Measurements from ENCODE around the gene SNCG.
"Not testable (repeated sequence)": the region's sequence is repeated elsewhere in the genome, so short reads cannot be mapped to it uniquely, and the experiment has no call there.

The SNCG gene

DNA sequence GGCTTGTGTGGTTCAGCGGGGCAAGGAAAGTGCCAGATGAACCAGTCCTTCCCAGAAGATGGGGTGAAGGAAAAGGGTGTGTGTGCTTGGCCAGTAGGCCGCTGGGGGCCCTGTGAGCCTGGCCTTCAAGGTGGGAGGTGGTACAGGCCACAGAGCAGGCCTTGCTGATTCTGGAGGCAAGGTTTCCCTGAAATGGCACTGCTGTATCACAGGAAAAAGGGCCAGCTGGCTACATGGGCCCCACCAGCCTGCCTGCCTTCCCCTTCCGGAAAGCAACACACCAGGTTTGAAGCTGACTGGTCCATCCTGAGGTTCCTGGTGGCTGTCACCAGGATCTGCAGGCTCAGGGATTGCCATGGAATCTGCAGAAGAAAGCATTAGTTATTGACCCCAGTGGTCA lies 13.5 kb upstream of the SNCG start:
- DNase-seq (ENCODE audit: low read depth in 1 of 2, low spot score in 1 of 2): no peak

DNA sequence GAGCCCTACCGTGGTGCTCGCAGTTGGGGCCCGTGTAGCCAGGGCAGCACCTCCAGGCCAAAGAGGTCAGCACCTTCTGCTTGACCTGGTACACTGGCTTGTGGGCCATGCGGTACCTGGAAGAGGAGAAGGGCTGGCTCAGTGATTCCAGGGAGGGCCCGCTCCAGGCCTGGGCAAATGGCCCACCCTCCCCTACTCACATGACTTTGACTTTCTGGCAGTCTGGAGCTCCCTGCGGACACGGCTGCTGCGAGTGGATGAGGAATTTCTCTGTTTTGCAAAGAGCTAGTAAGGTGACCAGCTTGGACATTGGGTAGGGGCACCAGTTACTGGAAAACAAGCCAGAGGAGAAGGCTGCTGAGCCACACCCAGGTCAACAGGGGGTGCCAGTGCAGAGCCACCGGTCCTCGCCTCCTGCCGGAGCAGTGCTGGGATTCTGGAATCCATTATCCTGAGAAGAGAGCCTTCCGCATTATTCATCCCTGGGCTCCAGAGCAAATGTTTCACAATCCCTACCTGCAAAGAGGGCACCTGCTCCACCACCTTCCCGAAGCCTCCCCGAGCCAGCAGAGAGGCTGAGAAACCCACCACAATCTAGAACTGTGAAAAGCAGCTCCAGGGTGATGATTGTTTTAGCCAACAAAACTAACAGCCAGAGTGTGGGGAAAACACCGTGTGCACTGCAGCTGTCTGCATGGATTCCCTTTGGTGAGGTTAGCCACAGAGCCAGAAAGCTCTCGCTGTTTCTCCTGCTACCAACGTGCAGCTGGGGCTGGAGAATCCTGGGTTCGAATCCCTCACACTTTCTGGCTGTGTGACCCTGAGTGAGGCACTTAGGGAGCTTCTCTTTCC lies 12.8 kb upstream of the SNCG start:
- DNase-seq (ENCODE audit: low read depth in 1 of 2, low spot score in 1 of 2): no peak

DNA sequence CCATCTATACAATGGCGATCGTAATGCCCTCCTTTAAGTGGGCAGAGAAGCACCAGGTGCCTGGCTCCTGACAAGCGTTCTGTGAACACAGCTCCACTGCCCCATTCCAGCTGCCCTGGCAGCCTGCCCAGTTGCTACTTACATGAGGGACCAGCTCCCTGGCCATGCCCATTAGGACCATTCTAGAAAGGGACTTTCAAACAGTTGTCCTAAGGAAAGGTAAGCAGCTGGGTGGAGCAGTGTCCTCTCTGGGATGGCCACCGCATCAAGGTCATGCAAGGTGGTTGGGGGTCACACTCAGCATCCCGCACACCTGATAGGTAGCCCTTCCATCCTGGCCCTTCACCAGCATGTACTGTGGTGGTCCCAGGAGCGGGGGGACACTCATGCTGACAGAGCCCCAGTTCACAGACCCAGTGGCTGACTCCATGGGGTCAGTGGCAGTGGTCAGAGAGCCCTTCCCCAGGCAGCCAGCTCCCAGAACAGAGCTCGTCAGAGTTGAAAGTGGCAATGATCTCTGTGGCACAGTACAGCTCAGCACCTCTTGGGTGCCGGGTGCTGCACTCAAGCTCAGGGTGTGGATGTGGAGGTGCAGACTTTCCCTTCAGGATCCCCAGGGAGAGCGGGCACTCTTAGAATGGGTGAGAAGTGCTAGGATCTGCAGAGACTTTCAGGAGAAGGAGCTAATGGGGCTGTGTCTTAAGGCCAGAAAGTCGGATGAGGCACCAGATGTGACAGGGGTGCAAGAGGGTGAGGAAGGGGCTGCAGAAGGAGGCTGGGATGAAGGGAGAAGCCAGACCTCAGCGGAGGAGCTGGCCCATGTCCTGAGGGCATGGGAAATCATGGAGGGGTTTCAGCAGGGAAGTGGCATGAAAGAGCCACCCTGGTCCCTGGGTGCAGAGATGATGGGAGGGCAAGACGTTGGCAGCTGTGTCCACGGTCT lies 11.9 kb upstream of the SNCG start:
- DNase-seq (ENCODE audit: low read depth in 1 of 2, low spot score in 1 of 2): no peak

DNA sequence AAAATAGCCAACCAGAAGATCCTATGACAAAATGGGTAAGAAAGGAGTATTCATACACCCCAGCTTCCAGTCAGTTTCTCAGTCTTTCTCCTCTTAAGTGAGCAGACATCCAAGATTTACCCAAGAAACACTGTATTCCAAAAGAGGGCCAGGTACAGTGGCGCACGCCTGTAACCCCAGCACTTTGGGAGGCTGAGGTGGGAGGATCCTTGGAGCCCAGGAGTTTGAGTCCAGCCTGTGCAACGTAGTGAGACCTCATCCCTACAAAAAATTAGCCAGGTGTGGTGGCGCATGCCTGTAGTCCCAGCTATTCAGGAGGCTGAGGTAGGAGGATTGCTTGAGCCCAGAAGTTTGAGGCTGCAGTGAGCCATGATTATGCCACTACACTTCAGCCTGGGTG lies 10.6 kb upstream of the SNCG start:
- DNase-seq (ENCODE audit: low read depth in 1 of 2, low spot score in 1 of 2): not testable (repeated sequence)

DNA sequence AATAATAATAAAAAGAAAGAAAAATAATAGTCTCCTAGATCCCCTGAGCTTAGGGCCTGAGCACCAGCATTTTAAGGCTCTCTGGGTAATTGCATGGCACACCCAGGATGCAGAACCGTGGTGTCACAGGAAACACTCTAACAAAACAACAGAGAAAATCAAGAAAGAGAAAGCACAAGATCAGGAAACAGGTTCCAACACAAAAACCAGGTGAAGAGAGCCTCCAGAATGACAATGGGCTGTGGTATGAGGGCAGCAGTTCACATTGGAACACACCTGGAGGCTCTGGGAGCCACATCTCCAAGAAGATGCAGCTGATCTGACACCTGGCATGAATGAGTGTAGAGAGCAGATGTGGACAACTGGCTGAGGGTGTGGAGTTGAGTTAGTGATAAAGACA lies 8.1 kb upstream of the SNCG start:
- no peak for DNase-seq (ENCODE audit: low read depth in 1 of 2, low spot score in 1 of 2)

DNA sequence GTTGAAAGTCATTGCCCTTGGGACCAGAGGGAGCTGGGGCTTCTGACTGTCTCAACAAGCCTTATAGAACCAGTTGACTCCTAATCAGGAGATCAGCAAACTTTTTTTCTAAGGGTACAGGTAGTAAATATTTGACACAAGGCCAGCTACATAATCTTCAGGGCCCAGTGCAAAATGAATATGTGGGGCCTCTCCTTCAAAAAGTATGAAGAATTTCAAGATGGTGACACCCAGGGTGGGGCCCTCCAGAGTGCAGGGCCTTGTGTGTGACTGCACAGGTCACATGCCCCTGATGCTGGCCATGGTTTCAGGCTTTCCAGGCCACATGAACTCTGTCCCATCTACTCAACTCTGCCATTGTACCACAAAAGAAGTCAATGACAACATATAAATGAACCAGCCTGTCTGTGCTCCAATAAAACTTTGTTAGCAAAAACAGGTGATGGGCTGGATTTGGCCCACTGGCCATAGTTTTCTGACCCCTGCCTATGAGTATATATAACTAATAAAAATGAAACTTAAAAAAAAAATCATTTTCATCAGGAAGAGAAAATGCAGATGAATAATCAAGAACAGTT lies 7.1 kb upstream of the SNCG start:
- DNase-seq (ENCODE audit: low read depth in 1 of 2, low spot score in 1 of 2): no peak

DNA sequence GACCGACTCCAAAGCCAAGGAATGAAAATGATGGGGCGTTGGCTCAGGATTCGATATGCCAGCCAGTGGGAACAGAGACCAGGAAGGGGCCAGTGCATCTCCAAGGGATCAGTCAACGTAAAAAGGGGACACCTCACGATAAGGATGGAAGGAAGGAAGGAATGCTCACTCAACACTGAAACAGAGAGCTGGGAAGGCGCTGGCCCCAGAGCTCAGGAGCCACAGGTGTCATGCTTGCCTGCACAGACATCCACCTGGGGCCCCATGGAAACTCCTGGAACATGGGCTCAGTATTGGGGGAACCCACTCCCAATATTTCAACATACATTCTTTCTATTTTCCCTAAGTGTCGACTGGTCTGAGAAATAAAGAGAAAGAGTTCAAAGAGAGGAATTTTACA lies 6.3 kb upstream of the SNCG start:
- no peak for DNase-seq (ENCODE audit: low read depth in 1 of 2, low spot score in 1 of 2)

DNA sequence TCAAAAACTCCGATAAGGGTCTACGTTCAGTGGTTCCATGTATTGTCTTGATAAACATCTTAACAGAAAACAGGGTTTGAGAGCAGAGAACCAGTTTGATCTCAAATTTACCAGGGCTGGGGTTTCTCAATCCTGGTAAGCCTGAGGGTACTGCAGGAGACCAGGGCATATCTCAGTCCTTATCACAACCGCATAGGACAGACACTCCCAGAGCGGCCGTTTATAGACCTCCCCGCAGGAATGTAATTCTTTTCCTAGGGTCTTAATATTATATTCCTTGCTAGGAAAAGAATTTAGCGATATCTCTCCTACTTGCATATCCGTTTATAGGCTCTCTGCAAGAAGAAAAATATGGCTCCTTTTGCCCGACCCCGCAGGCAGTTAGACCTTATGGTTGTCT lies 5.7 kb upstream of the SNCG start:
- DNase-seq (ENCODE audit: low read depth in 1 of 2, low spot score in 1 of 2): not testable (repeated sequence)

DNA sequence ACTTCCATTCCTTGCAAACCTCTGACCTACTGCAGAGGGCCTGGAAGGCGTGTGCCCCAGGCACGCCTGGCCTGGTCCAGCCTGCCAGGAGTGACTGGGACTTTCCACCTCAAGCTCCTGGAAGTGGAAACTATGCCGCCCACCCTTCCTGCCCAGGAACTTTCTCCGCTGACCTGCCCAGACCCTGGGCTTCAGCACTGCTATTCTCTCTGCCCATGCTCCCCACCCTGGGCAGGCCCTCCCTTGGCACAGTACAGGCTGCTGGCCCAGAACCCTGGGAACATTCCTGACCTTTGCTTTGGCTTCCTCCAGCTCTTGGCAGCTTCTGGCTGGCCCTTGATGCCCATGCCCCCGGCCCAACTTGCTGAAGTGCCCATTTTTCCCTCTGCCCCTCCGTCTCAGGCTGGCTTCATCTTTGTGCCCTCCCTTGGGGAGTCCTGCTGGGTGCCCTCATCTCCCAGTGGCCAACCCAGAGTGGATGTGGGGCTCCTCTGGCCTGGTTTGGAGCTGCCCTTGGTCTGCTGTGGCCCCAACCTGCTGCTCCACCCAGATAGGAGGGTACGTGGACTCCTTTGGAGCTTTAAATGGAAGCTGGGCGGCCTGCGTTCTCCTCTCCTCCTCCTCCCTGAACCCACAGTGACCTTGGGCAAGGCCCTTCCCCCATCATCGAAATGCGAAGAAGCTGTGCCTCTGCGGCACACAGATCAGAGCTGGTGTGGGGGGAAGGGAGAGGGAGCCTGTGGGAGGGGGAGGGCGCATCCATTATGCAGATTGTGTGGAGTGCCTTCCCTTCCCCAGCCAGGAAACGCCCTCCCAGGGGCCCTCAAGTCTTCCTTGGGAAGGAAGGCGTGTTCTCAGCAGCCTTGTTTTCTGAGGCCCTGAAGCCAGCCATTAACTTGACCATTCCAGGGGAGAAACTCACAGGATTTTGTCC lies 4.4 kb upstream of the SNCG start:
- no peak for DNase-seq (ENCODE audit: low read depth in 1 of 2, low spot score in 1 of 2)

DNA sequence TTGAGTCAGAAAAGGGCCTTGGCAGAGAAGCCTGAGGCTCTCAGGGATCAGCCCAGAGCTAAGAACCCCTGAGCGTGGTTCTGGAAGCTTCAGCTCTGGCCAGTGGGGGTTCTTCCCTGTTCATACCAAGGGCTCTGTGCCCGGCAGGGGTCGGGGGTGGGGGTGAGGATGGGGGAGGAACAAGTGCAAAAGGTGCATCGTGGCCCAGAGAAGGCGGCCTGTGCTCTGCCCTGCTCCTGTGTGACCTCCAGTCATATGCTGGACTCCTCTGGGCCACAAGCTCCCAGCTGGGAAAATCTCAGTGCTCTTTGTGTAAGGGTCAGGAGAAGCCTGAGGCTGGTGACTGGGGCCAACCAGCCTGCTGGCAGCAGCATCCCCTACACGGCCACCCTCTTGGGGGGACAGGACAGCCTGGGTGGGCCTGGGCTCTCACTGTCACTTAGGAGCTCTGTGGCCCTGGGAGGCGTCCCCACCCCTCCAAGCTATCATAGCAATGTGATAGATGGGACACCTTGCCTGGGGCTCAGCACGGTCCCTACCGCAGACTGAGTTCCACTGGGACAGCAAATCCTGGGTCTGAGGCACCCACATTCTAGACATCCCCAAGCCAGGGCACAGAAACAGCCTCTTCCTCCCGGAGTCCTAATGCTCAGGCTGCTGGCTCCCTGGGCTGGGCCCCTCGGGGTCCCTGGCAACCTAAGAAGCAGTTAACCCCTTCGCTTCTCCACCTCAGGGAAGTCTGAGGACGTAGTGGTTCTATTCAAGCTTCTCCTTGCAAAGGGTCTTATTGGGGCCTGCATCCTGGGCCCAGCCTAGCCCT lies 3.5 kb upstream of the SNCG start:
- no peak for DNase-seq (ENCODE audit: low read depth in 1 of 2, low spot score in 1 of 2)

DNA sequence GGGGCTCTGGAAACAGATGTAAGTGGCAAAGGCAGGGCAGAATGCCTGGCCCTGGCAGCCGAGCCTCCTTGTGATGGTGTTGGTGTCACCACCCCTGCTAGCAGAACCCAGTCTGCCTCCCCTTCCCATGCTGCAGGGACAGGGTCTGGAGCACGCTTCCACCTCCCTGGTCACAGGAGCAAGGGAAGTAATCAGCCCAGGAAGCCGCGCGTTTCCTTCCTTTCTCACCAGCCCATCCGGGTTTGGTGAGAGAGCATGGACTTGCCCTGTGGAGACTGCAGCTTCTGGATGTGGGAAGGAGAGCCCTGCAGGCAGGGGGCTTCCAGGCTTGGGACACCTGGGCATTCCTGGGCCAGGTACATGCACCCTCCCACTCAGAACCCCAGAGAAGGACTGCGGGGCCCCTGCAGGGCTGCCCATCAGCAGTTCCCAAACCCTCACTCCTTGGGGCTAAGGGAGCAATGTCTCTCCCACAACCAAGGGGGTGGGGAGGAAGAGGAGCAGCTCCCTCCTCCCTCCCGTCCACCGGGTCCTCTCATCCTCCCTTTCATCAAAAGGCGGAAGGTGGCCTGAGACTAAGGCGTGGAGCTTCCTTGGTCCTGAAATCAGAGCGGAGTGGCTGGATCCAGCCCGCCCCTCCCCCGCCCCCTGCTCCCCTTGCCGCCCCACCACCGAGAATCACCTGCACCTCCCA lies 2.8 kb upstream of the SNCG start:
- no peak for DNase-seq (ENCODE audit: low read depth in 1 of 2, low spot score in 1 of 2)

DNA sequence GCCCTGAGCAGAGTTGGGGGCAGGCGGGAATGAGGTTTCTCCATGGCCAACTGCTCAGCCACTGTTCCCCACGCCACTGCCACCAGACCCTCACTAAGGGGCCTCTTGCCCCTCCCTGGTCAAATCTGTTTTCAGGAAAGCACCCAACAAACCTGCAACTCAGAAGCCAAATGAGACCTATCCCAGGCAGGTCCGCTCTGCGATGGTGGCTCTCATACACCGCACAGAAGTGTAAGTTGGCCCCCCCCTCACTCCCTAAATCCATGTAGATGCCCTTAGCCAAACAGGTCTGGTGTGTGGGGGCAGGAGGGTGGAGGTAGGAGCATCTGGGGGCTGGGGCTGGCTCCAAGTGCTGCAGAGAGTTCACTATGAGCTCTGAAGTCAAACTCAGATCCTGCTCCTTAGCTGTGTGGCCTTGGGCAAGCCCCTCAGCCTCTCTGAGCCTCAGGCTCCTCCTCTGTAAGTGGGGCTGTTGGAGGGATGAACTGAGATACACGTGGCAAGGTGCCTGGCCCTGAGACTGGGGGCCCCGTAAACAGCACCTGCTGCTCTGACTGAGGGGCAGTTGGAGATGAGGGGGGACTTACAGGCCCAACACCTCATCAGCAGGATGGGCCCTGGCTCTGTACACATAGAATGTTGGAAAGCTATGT lies 2.1 kb upstream of the SNCG start:
- no peak for DNase-seq (ENCODE audit: low read depth in 1 of 2, low spot score in 1 of 2)

DNA sequence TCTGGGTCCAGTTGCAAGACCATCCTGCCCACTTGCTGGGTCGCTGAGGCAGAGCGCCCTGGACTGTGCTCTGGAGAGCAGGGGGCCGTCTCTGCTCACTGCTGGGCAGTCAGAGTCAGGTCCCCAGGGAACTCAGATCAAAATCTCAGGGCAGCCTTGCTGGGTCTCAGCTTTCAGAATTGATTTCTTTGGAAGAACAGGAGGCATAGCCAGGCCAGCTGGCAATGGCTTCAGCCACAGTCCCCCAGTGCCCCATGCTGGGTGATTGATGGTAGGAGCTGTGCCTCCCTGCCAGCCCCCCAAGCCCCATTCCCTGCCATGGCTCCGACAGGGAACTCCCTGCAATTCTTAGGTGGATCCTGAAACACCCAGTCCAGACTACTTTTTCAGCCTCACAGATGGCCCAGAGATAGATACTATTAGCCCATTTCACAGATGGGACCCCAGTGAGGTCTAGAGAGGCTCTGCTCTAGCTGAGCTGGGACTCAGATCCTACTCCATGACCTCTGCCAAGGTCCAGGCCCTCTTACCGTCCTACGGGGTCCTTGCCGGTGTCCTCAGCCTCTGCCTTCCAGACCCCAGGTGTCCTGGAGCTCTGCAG lies 1.5 kb upstream of the SNCG start:
- no peak for DNase-seq (ENCODE audit: low read depth in 1 of 2, low spot score in 1 of 2)

DNA sequence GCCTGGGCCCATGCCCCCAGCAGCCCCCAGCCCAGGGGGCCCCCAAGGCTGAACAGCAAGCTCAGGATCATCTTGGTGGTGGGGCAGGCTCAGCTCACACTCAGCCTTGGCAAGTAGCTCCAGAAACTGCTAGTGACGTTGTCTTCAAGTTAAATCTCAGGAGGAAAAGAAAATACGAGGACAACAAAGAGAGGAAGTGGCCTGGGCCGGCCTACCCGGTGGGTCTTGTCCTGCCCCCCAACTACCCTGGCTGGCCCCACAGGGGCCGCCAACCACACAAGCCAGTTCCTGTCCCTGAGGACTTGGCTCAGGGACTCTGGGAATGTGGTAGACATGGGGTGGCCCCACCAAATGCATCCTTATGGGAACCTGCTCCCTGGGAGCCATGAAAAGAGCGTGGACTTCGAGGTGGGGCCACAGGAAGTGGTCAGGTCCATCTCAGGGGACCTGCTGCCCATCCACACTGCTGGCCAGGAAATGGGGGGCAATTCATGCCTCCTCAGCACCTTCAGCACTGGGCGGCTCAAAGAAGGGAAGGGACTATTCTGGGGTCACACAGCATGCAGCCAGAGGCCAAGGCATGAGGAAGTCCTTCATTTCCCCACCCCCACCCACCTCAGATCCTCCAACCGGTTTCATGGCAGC lies 806 bp upstream of the SNCG start, which contains the start of gene MMRN2:
Gene MMRN2 (minus strand): TSS at position 145 of the 645 bp plus-strand sequence. CDS start 74 bp downstream, at position 71.
- no peak for DNase-seq (ENCODE audit: low read depth in 1 of 2, low spot score in 1 of 2)

DNA sequence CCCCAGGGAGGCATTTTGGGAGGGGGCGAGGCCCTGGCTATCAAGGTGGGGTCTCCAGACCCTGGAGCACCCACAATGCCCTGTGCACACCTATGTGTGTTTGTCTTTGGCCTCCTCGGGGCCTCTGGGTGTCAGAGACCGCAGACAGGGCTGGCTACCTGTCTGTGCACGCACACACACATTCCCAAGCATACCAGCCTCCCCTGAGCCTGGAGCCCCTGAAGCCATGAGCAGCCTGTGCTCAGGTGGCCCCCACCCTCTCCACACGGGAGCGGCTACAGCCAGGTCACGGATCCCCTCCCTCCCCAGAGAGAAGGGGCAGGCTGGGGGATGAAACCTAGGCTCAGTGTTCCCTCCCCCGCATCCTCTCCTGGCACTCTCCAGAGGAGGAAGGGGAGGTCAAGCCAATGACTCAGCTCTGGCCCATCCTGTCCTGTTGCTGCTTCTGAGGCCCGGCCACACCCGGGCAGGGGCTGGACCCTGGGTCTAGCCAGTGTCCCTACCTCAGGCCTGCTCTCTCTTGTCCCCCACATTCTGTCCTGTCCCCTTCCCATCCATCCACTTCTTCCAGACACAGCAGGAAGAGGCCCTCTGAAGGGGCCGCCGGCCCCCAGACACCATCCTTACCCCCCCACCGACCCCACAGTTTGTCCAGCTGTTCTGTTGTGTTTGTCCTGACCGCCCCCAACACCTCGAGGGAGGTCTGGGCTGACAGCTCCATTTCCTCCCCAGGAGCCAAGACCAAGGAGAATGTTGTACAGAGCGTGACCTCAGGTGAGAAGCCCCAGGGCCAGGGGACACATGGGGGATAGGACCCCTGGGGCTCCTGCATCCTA lies 720 bp downstream of the SNCG start:
- DNase-seq (ENCODE audit: low read depth in 1 of 2, low spot score in 1 of 2): no peak

DNA sequence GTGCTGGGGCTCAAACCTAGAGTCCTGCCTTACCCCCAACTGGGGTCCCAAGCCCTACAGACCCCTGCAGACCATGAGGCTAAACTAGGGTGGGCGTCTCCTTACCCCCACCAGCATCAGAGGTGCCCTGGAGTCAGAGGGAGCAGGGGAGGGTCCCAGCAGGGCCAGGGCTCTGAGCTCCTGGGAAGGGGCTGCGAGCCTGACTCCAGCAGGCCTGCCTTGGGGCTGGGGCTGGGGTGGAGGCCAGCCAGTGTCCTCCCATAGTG lies 1.3 kb downstream of the SNCG start:
- no peak for DNase-seq (ENCODE audit: low read depth in 1 of 2, low spot score in 1 of 2)

All from stimulated activated CD4-positive, alpha-beta T cell treated with anti-CD3 and anti-CD28 coated beads, Interleukin-15, amount 100 ng/mL, for 1 hour (primary cell).